HG03196 (cell line): ENCODE results near the gene XIRP2.
"Not testable (repeated sequence)": the region's sequence is repeated elsewhere in the genome, so short reads cannot be mapped to it uniquely, and the experiment has no call there.

Experiments
- ATAC-seq: cut with Tn5 transposase; IDR thresholded peaks from one replicate; pipeline ENCODE4 v1.9.1; 2021; ENCODE audit not compliant: unreplicated experiment

The XIRP2 gene

GRCh38 chr2:167048829-167049228, 160.5 kb downstream of the XIRP2 start:
- no peak for ATAC-seq

- ATAC-seq, result no peak
Measured at GRCh38 chr2:167049659-167050058, 161.4 kb downstream of the XIRP2 start.

GRCh38 chr2:167052825-167053224, 164.5 kb downstream of the XIRP2 start:
- ATAC-seq, result no peak

GRCh38 chr2:167054881-167055280, 166.6 kb downstream of the XIRP2 start:
- ATAC-seq, result no peak

- ATAC-seq, result no peak
Measured at GRCh38 chr2:167057446-167057845, 169.2 kb downstream of the XIRP2 start.

GRCh38 chr2:167059173-167059572, 170.9 kb downstream of the XIRP2 start:
- ATAC-seq, result no peak

- no peak for ATAC-seq
Measured at GRCh38 chr2:167069855-167070254, 181.6 kb downstream of the XIRP2 start.

DNA sequence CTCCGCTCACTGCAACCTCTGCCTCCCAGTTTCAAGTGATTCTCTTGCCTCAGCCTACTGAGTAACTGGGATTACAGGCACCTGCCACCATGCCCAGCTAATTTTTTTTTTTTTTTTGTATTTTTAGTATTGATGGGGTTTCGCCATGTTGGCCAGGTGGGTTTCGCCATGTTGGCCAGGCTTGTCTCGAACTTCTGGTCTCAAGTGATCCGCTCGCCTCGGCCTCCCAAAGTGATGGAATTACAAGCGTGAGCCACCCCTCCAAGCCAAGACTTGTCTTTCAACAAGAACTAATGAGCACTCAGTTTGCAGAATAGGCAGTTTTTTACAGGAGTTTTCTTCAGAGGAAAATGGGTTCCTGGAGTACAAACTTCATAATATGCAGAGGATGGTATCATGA, 187.4 kb downstream of the XIRP2 start:
- ATAC-seq, result not testable (repeated sequence)

DNA sequence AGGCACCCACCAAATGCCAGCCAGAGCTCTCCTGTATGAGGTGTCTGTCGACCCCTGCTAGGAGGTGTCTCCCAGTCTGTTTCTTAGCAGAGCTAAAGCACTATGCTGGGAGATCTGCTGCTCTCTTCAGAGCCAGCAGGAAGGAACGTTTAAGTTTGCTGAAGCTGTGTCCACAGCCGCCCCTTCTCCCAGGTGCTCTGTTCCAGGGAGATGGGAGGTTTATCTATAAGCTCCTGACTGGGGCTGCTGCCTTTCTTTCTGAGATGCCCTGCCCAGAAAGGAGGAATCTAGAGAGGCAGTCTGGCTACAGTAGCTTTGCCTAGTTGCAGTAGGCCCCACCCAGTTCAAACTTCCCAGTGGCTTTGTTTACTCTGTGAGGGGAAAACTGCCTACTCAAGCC, 210.7 kb downstream of the XIRP2 start:
- not testable (repeated sequence) for ATAC-seq

GRCh38 chr2:167100506-167100905, 212.2 kb downstream of the XIRP2 start:
- ATAC-seq, result no peak

DNA sequence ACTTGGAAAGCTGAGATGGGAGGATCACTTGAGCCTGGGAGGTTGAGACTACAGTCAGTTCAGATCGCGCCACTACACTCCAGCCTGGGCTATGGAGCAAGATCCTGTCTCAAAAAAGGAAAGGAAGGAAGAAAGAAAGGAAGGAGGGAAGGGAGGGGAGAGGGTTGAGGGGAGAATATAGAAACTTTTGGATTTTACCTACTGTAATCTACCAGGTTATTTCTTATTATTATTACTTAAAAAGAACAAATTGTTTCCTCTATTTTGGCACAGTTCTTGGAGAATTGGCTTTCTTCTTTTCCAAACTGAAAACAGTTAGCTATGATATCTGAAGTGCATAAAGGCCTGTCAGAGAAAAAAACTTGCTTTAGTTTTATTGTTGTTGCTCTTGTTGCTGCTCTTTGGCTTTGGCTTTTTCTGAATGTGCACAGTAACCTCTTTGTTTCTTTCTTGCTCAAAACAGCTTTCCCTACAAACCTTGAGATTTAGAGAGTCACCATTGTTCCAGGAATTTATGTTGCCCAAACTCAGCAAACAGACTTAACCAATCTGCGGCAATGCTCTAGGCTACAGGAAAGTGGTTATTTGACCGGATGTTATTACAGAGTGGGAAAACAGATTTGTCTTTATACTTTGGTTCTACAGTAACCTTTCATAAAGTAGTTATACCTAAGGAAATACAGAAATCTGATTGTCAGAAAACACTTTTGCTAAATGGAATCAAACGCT, 214.9 kb downstream of the XIRP2 start:
- ATAC-seq, result no peak

GRCh38 chr2:167103757-167104133, 215.5 kb downstream of the XIRP2 start:
- no peak for ATAC-seq

- no peak for ATAC-seq
Measured at GRCh38 chr2:167104691-167105090, 216.4 kb downstream of the XIRP2 start.

DNA sequence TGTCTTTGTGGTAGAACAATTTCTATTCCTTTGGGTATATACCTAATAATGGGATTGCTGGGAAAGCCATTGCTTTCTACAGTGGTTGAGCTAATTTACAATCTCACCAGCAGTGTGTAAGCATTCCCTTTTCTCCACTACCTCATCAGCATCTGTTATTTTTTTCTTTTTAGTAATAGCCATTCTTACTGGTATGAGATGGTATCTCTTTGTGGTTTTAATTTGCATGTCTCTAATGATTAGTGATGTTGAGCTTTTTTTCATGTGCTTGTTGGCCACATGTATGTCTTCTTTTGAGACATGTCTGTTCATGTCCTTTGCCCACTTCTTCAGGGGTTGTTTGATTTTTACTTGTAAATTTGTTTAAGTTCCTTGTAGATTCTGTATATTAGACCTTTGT, 221.4 kb downstream of the XIRP2 start:
- not testable (repeated sequence) for ATAC-seq

DNA sequence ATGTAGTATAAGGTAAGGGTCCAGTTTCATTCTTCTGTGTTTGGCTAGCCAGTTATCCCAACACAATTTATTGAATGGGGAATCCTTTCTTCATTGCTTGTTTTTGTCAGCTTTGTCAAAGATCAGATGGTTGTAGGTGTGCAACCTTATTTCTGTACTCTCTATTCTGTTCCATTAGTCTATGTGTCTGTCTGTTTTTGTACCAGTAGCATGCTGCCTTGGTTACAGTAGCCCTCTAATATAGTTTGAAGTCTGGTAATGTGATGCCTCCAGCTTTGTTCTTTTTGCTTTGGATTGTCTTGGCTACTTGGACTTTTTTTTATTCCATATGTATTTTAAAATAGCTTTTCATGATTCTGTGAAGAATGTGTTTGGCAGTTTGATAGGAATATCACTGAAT, 222.1 kb downstream of the XIRP2 start:
- ATAC-seq, result no peak

- no peak for ATAC-seq
Measured at GRCh38 chr2:167114018-167114417, 225.7 kb downstream of the XIRP2 start.

- ATAC-seq, result no peak
Measured at GRCh38 chr2:167115541-167115940, 227.3 kb downstream of the XIRP2 start.

DNA sequence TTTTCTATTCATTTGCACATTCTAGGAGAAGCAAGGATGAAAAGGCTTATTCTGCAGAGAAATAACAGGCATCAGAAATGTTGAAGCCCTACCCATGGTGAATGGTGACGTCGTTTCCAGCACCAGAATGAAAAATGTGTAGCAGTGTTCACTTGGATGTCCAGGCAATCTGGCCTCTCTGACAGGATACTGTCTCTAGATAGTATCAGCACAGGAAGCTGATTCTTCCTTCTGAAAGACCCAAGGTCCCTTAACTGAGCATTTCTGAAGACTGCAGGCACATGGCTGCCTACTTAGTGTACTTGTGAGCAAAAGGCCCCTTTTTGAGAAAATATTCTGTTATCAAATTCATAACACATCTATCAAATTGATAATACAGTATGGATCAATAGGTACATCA, 234.1 kb downstream of the XIRP2 start:
- ATAC-seq, result no peak

DNA sequence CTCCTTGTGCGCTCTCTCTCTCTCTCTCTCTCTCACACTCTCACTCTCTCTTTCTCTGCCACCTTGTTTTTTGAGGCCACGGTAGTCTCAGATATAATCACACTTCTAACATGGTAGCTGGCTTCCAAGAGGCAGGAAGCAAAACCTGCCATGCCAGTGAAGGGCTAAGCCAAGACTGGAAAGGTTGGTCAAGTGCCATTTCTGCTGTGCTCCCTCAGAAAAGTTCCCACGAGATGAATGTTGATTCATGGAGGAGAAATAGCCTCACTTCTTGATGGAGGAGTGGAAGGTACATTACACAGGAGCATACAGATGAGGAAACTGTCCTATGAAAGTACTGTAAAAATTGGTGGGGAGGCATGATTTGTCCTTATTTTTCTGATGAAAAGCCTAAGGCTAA, 237.9 kb downstream of the XIRP2 start:
- no peak for ATAC-seq

DNA sequence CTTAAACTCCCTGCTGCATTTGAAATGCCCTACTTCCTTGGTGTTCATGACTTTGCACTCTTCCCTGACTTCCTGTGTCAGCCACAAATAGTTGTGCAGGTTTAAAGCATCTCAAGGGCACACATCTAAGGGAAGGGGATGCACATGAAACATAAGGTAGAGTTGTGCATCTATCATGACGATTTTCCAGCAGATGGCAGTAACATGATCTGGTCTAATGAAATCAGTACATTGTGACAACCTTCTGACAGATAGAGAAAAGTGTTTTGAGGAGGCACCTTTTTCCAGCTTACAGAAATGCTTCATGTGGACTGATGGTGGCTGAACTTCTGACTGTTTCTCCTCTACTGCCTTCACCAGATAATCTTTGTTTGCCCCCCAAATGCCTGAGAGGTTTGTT, 238.9 kb downstream of the XIRP2 start:
- ATAC-seq, result no peak

DNA sequence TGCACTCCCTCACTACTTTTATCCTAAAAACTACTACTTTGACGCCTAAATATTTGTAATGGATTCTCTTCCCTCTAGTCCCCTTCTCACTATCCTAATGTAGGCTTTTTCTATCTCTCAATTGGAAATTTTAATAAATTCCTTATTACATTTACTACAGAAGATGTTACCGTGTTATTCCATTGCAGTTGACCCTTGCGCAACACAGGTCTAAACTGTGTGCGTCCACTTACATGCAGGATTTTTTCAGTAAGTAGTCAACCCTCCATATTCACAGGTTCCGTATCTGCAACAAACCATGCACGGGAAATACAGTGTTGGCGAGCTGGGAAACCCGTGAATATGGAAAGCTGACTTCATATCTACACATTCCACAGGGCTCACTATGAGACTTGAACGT, 239.8 kb downstream of the XIRP2 start:
- no peak for ATAC-seq

GRCh38 chr2:167132066-167132465, 243.8 kb downstream of the XIRP2 start:
- ATAC-seq, result no peak

DNA sequence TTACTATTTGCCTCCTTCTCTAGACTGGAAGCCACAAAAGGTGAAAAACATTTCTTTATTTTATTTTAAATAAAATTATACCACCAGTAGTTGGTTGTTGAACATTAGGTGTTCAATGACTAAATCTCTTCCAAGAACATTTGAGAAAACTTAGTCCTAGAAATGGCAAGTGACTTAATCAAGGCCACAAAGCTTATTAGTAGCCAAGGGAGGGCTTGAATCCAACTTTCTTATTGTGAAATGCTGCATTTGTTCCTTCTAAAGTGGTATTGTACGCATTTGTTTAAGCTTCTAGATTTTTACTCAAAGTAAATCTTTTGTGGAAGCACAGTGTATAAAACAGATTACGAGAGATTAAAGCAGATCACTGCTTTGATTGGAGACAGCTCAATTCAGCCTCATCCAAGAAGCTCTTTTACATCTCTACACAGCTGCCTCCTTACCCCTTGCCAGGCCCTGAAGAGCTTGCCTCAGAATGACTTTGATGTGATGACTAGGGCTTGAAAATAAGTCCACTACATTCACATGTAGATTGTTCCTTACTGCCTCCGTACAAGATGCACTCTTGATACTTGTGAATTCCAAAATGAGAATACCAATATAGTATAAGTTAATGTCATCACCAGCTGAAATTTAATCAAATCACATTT, 244.8 kb downstream of the XIRP2 start:
- no peak for ATAC-seq
